ENCODE measurements around the gene TRIM25.

The TRIM25 gene

GRCh38 chr17:56914581-56915273 is 878 bp upstream of the TRIM25 start:
- peak overlapping the region; percentile 82 for H3K4me3 ChIP-seq (ENCODE audit: control insufficient read depth, low read depth, low read length)
- no peak for DNase-seq (ENCODE audit: low read depth)
- no peak for TF ChIP-seq CTCF (IDR thresholded peaks at IDR 0.05; ENCODE audit: control insufficient read depth, insufficient read depth, low read depth, low read length, missing control alignments)

GRCh38 chr17:56913353-56913866 is 439 bp downstream of the TRIM25 start:
- DNase-seq (ENCODE audit: low read depth), result no peak
- H3K4me3 ChIP-seq (ENCODE audit: control insufficient read depth, low read depth, low read length), result peak overlapping the region; percentile 82
- no peak for TF ChIP-seq CTCF (IDR thresholded peaks at IDR 0.05; ENCODE audit: control insufficient read depth, insufficient read depth, low read depth, low read length, missing control alignments)

GRCh38 chr17:56913000-56913311 is 893 bp downstream of the TRIM25 start:
- H3K4me3 ChIP-seq (ENCODE audit: control insufficient read depth, low read depth, low read length), result peak overlapping the region; percentile 82
- DNase-seq (ENCODE audit: low read depth), result no peak
- TF ChIP-seq CTCF (IDR thresholded peaks at IDR 0.05; ENCODE audit: control insufficient read depth, insufficient read depth, low read depth, low read length, missing control alignments), result no peak

GRCh38 chr17:56912105-56912999 is 1.5 kb downstream of the TRIM25 start:
- TF ChIP-seq CTCF (IDR thresholded peaks at IDR 0.05; ENCODE audit: control insufficient read depth, insufficient read depth, low read depth, low read length, missing control alignments), result no peak
- no peak for DNase-seq (ENCODE audit: low read depth)
- H3K4me3 ChIP-seq (ENCODE audit: control insufficient read depth, low read depth, low read length), result peak overlapping the region; percentile 82

GRCh38 chr17:56910509-56911235 is 3.2 kb downstream of the TRIM25 start:
- no peak overlapping the region for H3K4me3 ChIP-seq (ENCODE audit: control insufficient read depth, low read depth, low read length)
- no peak for DNase-seq (ENCODE audit: low read depth)
- TF ChIP-seq CTCF (IDR thresholded peaks at IDR 0.05; ENCODE audit: control insufficient read depth, insufficient read depth, low read depth, low read length, missing control alignments), result no peak

GRCh38 chr17:56909742-56910508 is 3.9 kb downstream of the TRIM25 start:
- TF ChIP-seq CTCF (IDR thresholded peaks at IDR 0.05; ENCODE audit: control insufficient read depth, insufficient read depth, low read depth, low read length, missing control alignments), result no peak
- no peak overlapping the region for H3K4me3 ChIP-seq (ENCODE audit: control insufficient read depth, low read depth, low read length)
- DNase-seq (ENCODE audit: low read depth), result no peak

All from AG09309 (cell line).